ENCODE measurements around the gene FKBP9. TPM values are rescaled to one million over a fixed set of nuclear protein-coding genes. Genes with fewer than 3 reads are reported as not detected.
"Not testable (repeated sequence)": the region's sequence is repeated elsewhere in the genome, so short reads cannot be mapped to it uniquely, and the experiment has no call there.

Gene FKBP9
- total and polyA plus RNA-seq, 2 experiments from 2014 or later, result 88.8 to 109 TPM

- Histone ChIP-seq H3K27ac (no peak overlapping the region), H3K9me3 (ENCODE audit: low read depth) (no peaks in the 10 kb centered on the region), H3K27me3 (no peaks in the 10 kb centered on the region), H3K36me3 (replicated peaks; ENCODE audit: insufficient read depth, low read depth) (no peaks in the 10 kb centered on the region), H3K4me3 (no peak overlapping the region), H3K79me2 (no peaks in the 10 kb centered on the region), H3K4me1 (ENCODE audit: insufficient read depth) (no peaks in the 10 kb centered on the region), H3K4me2 (no peak overlapping the region), H3K9me2 (replicated peaks; ENCODE audit: insufficient read depth) (no peaks in the 10 kb centered on the region), H4K20me1 (ENCODE audit: insufficient read depth, poor library complexity, severe bottlenecking) (no peaks in the 10 kb centered on the region), H2AFZ (no peak overlapping the region)
- DNase-seq (ENCODE audit: low spot score), result no peak
- no peak for TF ChIP-seq EZH2 (IDR thresholded peaks at IDR 0.05; ENCODE audit: borderline replicate concordance)
- no peak for TF ChIP-seq EZH2phosphoT487 (IDR thresholded peaks at IDR 0.05; ENCODE audit: low read depth, severe bottlenecking, unreplicated experiment)
- TF ChIP-seq CTCF (IDR thresholded peaks at IDR 0.05; ENCODE audit: poor library complexity), result no peak
- 96% methylated on average over 5 of the region's 5 CpGs for WGBS (ENCODE audit: low lambda C conversion rate, missing lambda C conversion rate)
These were observed 42.2 kb upstream of the FKBP9 start for GRCh38 chr7:32915041-32915536.

GRCh38 chr7:32916006-32916405 lies 41.2 kb upstream of the FKBP9 start:
- Histone ChIP-seq H3K27me3 (no peaks in the 10 kb centered on the region), H4K20me1 (ENCODE audit: insufficient read depth, poor library complexity, severe bottlenecking) (no peaks in the 10 kb centered on the region), H3K9me3 (ENCODE audit: low read depth) (no peaks in the 10 kb centered on the region), H3K36me3 (replicated peaks; ENCODE audit: insufficient read depth, low read depth) (no peaks in the 10 kb centered on the region), H3K79me2 (no peaks in the 10 kb centered on the region), H3K4me3 (no peak overlapping the region), H3K4me2 (no peak overlapping the region), H2AFZ (no peak overlapping the region), H3K4me1 (ENCODE audit: insufficient read depth) (no peaks in the 10 kb centered on the region), H3K9me2 (replicated peaks; ENCODE audit: insufficient read depth) (no peaks in the 10 kb centered on the region), H3K27ac (no peak overlapping the region)
- DNase-seq (ENCODE audit: low spot score), result no peak
- TF ChIP-seq CTCF (IDR thresholded peaks at IDR 0.05; ENCODE audit: poor library complexity) (no peak), EZH2 (IDR thresholded peaks at IDR 0.05; ENCODE audit: borderline replicate concordance) (no peak), EZH2phosphoT487 (IDR thresholded peaks at IDR 0.05; ENCODE audit: low read depth, severe bottlenecking, unreplicated experiment) (no peak)
- WGBS (ENCODE audit: low lambda C conversion rate, missing lambda C conversion rate), result 97% methylated on average over 3 of the region's 3 CpGs

GRCh38 chr7:32916994-32917393 lies 40.2 kb upstream of the FKBP9 start:
- not testable (repeated sequence) for H3K4me2 ChIP-seq; H2AFZ ChIP-seq; H3K9me2 ChIP-seq (replicated peaks; ENCODE audit: insufficient read depth); H3K79me2 ChIP-seq; H3K4me3 ChIP-seq; DNase-seq (ENCODE audit: low spot score); H3K4me1 ChIP-seq (ENCODE audit: insufficient read depth); H4K20me1 ChIP-seq (ENCODE audit: insufficient read depth, poor library complexity, severe bottlenecking); H3K27me3 ChIP-seq; H3K27ac ChIP-seq; H3K36me3 ChIP-seq (replicated peaks; ENCODE audit: insufficient read depth, low read depth); H3K9me3 ChIP-seq (ENCODE audit: low read depth)
- WGBS (ENCODE audit: low lambda C conversion rate, missing lambda C conversion rate), result 89% methylated on average over 7 of the region's 7 CpGs

- Histone ChIP-seq H3K4me2 (no peak overlapping the region), H3K9me2 (replicated peaks; ENCODE audit: insufficient read depth) (no peaks in the 10 kb centered on the region), H3K79me2 (peaks cover 4% of the 10 kb centered on the region), H4K20me1 (ENCODE audit: insufficient read depth, poor library complexity, severe bottlenecking) (no peaks in the 10 kb centered on the region), H2AFZ (no peak overlapping the region), H3K4me1 (ENCODE audit: insufficient read depth) (no peaks in the 10 kb centered on the region), H3K36me3 (replicated peaks; ENCODE audit: insufficient read depth, low read depth) (no peaks in the 10 kb centered on the region), H3K27ac (no peak overlapping the region), H3K4me3 (no peak overlapping the region), H3K9me3 (ENCODE audit: low read depth) (no peaks in the 10 kb centered on the region), H3K27me3 (no peaks in the 10 kb centered on the region)
- WGBS (ENCODE audit: low lambda C conversion rate, missing lambda C conversion rate), result 93% methylated on average over 2 of the region's 2 CpGs
- TF ChIP-seq EZH2phosphoT487 (IDR thresholded peaks at IDR 0.05; ENCODE audit: low read depth, severe bottlenecking, unreplicated experiment) (no peak), EZH2 (IDR thresholded peaks at IDR 0.05; ENCODE audit: borderline replicate concordance) (no peak), CTCF (IDR thresholded peaks at IDR 0.05; ENCODE audit: poor library complexity) (no peak)
- no peak for DNase-seq (ENCODE audit: low spot score)
These were observed 35.3 kb upstream of the FKBP9 start for GRCh38 chr7:32921896-32922295.

All from hepatocyte (in vitro differentiated cells).